Spleen (tissue), 11 donors: Measurements from ENCODE around the gene AHNAK2. TPM values are rescaled to one million over a fixed set of nuclear protein-coding genes. Genes with fewer than 3 reads are reported as not detected.

Experiments
- DNase-seq: peaks from one replicate; pipeline ENCODE4 v3.0.0-alpha.2; 2020
- H3K27ac ChIP-seq, 8 donors: fragments of 200-600 bp; sonication (generic) in 7 of 8; 1 replicate in 4 of 8; 2 replicates in 4 of 8; pipeline versions ENCODE4 v1.5.0 to v1.8.0; 2016 to 2021; ENCODE audit warnings: inconsistent platforms in 4 of 8, mild to moderate bottlenecking in 4 of 8, moderate library complexity in 1 of 8
- H3K27me3 ChIP-seq, 7 donors: fragments of 200-600 bp; sonication (generic) in 6 of 7; replicated peaks in 1 of 7; 1 replicate in 4 of 7; 2 replicates in 3 of 7; pipeline versions ENCODE4 v1.5.0 to v1.8.0; 2016 to 2021; ENCODE audit warnings: inconsistent platforms in 3 of 7, mild to moderate bottlenecking in 1 of 7
- H3K36me3 ChIP-seq, 6 donors: fragments of 200-600 bp; sonication (generic) in 5 of 6; 1 replicate in 4 of 6; 2 replicates in 2 of 6; pipeline versions ENCODE4 v1.5.0 to v1.8.0; 2016 to 2021; ENCODE audit warnings: inconsistent platforms in 2 of 6
- H3K4me1 ChIP-seq, 6 donors: fragments of 200-600 bp; sonication (generic) in 5 of 6; 1 replicate in 3 of 6; 2 replicates in 3 of 6; pipeline versions ENCODE4 v1.5.0 to v1.8.0; 2016 to 2021; ENCODE audit warnings: inconsistent platforms in 3 of 6
- H3K4me3 ChIP-seq, 8 donors: fragments of 200-600 bp; sonication (generic) in 7 of 8; 1 replicate in 4 of 8; 2 replicates in 4 of 8; pipeline versions ENCODE4 v1.5.0 to v1.8.0; 2016 to 2021; ENCODE audit warnings: inconsistent platforms in 4 of 8, mild to moderate bottlenecking in 4 of 8, moderate library complexity in 2 of 8
- H3K9me3 ChIP-seq, 8 donors: fragments of 200-600 bp; sonication (generic) in 7 of 8; 1 replicate in 4 of 8; 2 replicates in 4 of 8; pipeline versions ENCODE4 v1.5.0 to v1.8.0; 2016 to 2021; ENCODE audit warnings: inconsistent platforms in 4 of 8
- CTCF ChIP-seq, 11 experiments: fragments of 200-600 bp in 7 of 11; fragments of 450-650 bp in 4 of 11; sonication (generic) in 4 of 11; IDR thresholded peaks in 8 of 11; conservative IDR thresholded peaks in 3 of 11; 1 replicate in 7 of 11; 2 replicates in 4 of 11; pipeline versions ENCODE4 v1.4.0 to v1.8.0; 2016 to 2021; ENCODE audit warnings: antibody characterized with exemption in 11 of 11, inconsistent platforms in 4 of 11, mild to moderate bottlenecking in 1 of 11
- POLR2A ChIP-seq, 3 donors: fragments of 450-650 bp; IDR thresholded peaks; one replicate each; pipeline ENCODE4 v1.5.1; 2017; ENCODE audit warnings: antibody characterized with exemption in 3 of 3, mild to moderate bottlenecking in 1 of 3
- POLR2AphosphoS5 ChIP-seq, 3 donors: sonication (generic); formaldehyde crosslinking; IDR thresholded peaks; one replicate each; pipeline ENCODE4 v1.5.1; 2017; ENCODE audit warnings: antibody characterized with exemption in 3 of 3
- WGBS, 5 donors: extraction: QIAGEN DNeasy Blood & Tissue Kit in 3 of 5; methylation state at CpG; one replicate each; pipeline versions ENCODE4 v1.1.5 to v1.1.7; 2013 to 2018; 5-methylcytosine and 5-hydroxymethylcytosine counted together
- intact Hi-C: fragments of 100-400 bp; cut with DNase I; formaldehyde crosslinking; loops from one replicate; pipeline ENCODE4 v1.15.0; 2023; ENCODE audit warnings: low total_unique reads
- polyA plus RNA-seq, 3 donors: library from polyadenylated mRNA; stranded (reverse); fragments of 200-250 nt; gene quantifications; one replicate each; pipeline ENCODE4 v1.2.1, GENCODE V29; 2013
- total RNA-seq, 7 donors: library from RNA; depleted of rRNA in 3 of 7; stranded (reverse); fragments of >200 nt in 3 of 7; fragmentation: NEBNext Ultra II Directional in 4 of 7; extraction: Animal tissue kit (Norgen Biotek cat#: 25700) in 4 of 7; gene quantifications; one replicate each; pipeline versions ENCODE4 v1.1.0 to v1.2.1, GENCODE V29; 2016 to 2021
- donor health status: healthy with polysubstance abuse.
- donor health status: DM: no; HTN: no; CAD: no; lungs with moderate emphysema.
- donor health status: DM: no; HTN: no; CAD: no.
- donor health status: Bipolar disorder and iron deficiency.
- donor health status: healthy.
- donor health status: DM: no; HTN: no; CAD: no.
- donor health status: DM: yes; HTN: yes; CAD: no.

Gene AHNAK2
- total and polyA plus RNA-seq, 10 donors = 0.26 to 1.3 (median 0.71) TPM

- Histone ChIP-seq H3K4me3 (peak overlapping the region; percentile 28 to 98 (median 72)), H3K4me1 (peaks cover 20 to 77% (median 53%) of the 10 kb centered on the region in 6 donors), H3K36me3 (no peaks in the 10 kb centered on the region), H3K27me3 (no peaks in the 10 kb centered on the region), H3K9me3 (no peaks in the 10 kb centered on the region), H3K27ac (peak overlapping the region; percentile 68 to 95 (median 81))
- 11 to 13% (median 12%) methylated on average over 20 of the region's 20 CpGs for WGBS, 5 donors
- DNase-seq = peak; percentile 88
- TF ChIP-seq POLR2A (IDR thresholded peaks at IDR 0.05) (no peak), CTCF (IDR thresholded peaks at IDR 0.05 in 8 of 11, conservative IDR thresholded peaks at IDR 0.05 in 3 of 11) (no peak), POLR2AphosphoS5 (IDR thresholded peaks at IDR 0.05) (no peak)
- intact Hi-C loops = no loop called here
Observed at GRCh38 chr14:105021656-105022275, 43.6 kb upstream of the AHNAK2 start.

GRCh38 chr14:105020815-105021655 lies 42.9 kb upstream of the AHNAK2 start, which contains the start of gene CDCA4:
TSS of gene CDCA4 (minus strand) at chr14:105021083. CDS start at chr14:105011929, 9,154 bp downstream.
- intact Hi-C loops = no loop called here

GRCh38 chr14:105019861-105020814 lies 42.0 kb upstream of the AHNAK2 start:
- DNase-seq = peak; percentile 93
- Histone ChIP-seq H3K27ac (peak overlapping the region; percentile 30 to 95 (median 89)), H3K4me3 (peak overlapping the region; percentile 69 to 98 (median 94)), H3K4me1 (peaks cover 20 to 84% (median 54%) of the 10 kb centered on the region in 6 donors), H3K36me3 (no peaks in the 10 kb centered on the region), H3K27me3 (no peaks in the 10 kb centered on the region), H3K9me3 (no peaks in the 10 kb centered on the region)
- 6 to 12% (median 7%) methylated on average over 44 to 75 of the region's 75 CpGs for WGBS, 5 donors
- TF ChIP-seq POLR2AphosphoS5 (IDR thresholded peaks at IDR 0.05) (no peak), POLR2A (IDR thresholded peaks at IDR 0.05) (no peak), CTCF (IDR thresholded peaks at IDR 0.05 in 8 of 11, conservative IDR thresholded peaks at IDR 0.05 in 3 of 11) (no peak)
- intact Hi-C loops = no loop called here

More at GRCh38 chr14:105020815-105021655, 42.9 kb upstream of the AHNAK2 start, which contains the start of gene CDCA4:
- Histone ChIP-seq H3K4me3 (peak within 1 kb of the TSS; percentile 69 to 98 (median 94)), H3K27me3 (no peaks in the 10 kb centered on the region), H3K27ac (peak within 1 kb of the TSS; percentile 76 to 95 (median 89)), H3K4me1 (peaks cover 20 to 84% (median 56%) of the 10 kb centered on the region in 6 donors), H3K36me3 (no peaks in the 10 kb centered on the region), H3K9me3 (no peaks in the 10 kb centered on the region)
- TF ChIP-seq POLR2AphosphoS5 (IDR thresholded peaks at IDR 0.05) (peak; percentile 93 to 96 (median 95)), POLR2A (IDR thresholded peaks at IDR 0.05) (peak in 1 of 3 donors; percentile 78), CTCF (IDR thresholded peaks at IDR 0.05 in 8 of 11, conservative IDR thresholded peaks at IDR 0.05 in 3 of 11) (peak in 2 of 11 experiments; percentile 35 to 50)
- DNase-seq = peak; percentile 99
- 0 to 1% (median 1%) methylated on average over 13 to 115 of the region's 115 CpGs for WGBS, 5 donors
